HG03521 (cell line): ENCODE results near the gene SLC2A13.
"Not testable (repeated sequence)": the region's sequence is repeated elsewhere in the genome, so short reads cannot be mapped to it uniquely, and the experiment has no call there.

Source experiments
- ATAC-seq: cut with Tn5 transposase; IDR thresholded peaks from one replicate; pipeline ENCODE4 v1.9.1; 2021; ENCODE audit warnings: mild to moderate bottlenecking, moderate library complexity; ENCODE audit not compliant: unreplicated experiment

SLC2A13 gene

GRCh38 chr12:39935839-39936238 lies 170.0 kb downstream of the SLC2A13 start:
- no peak for ATAC-seq

GRCh38 chr12:39935275-39935674 lies 170.6 kb downstream of the SLC2A13 start:
- ATAC-seq: no peak

- ATAC-seq: no peak
Observed at GRCh38 chr12:39931857-39932256, 174.0 kb downstream of the SLC2A13 start.

- no peak for ATAC-seq
Observed at GRCh38 chr12:39931231-39931630, 174.7 kb downstream of the SLC2A13 start.

- ATAC-seq: no peak
Observed at GRCh38 chr12:39930101-39930500, 175.8 kb downstream of the SLC2A13 start.

- no peak for ATAC-seq
Observed at GRCh38 chr12:39928181-39928899, 177.5 kb downstream of the SLC2A13 start.

GRCh38 chr12:39923364-39923763 lies 182.5 kb downstream of the SLC2A13 start:
- ATAC-seq: no peak

- ATAC-seq: not testable (repeated sequence)
Observed at GRCh38 chr12:39922598-39922997, 183.3 kb downstream of the SLC2A13 start.

GRCh38 chr12:39920647-39921046 lies 185.2 kb downstream of the SLC2A13 start:
- no peak for ATAC-seq

GRCh38 chr12:39920222-39920621 lies 185.7 kb downstream of the SLC2A13 start:
- no peak for ATAC-seq

- ATAC-seq: no peak
Observed at GRCh38 chr12:39919790-39920189, 186.1 kb downstream of the SLC2A13 start.

GRCh38 chr12:39915249-39915648 lies 190.6 kb downstream of the SLC2A13 start:
- ATAC-seq: no peak

GRCh38 chr12:39912211-39912980 lies 193.5 kb downstream of the SLC2A13 start:
- no peak for ATAC-seq

GRCh38 chr12:39906237-39906636 lies 199.6 kb downstream of the SLC2A13 start:
- no peak for ATAC-seq

GRCh38 chr12:39905152-39905551 lies 200.7 kb downstream of the SLC2A13 start:
- ATAC-seq: no peak

GRCh38 chr12:39902821-39903220 lies 203.1 kb downstream of the SLC2A13 start:
- ATAC-seq: no peak

- ATAC-seq: no peak
Observed at GRCh38 chr12:39897315-39897714, 208.6 kb downstream of the SLC2A13 start.

GRCh38 chr12:39893388-39893787 lies 212.5 kb downstream of the SLC2A13 start:
- ATAC-seq: not testable (repeated sequence)

GRCh38 chr12:39892146-39892545 lies 213.7 kb downstream of the SLC2A13 start:
- ATAC-seq: no peak

GRCh38 chr12:39887856-39888255 lies 218.0 kb downstream of the SLC2A13 start:
- ATAC-seq: no peak

- no peak for ATAC-seq
Observed at GRCh38 chr12:39886106-39886505, 219.8 kb downstream of the SLC2A13 start.

- ATAC-seq: no peak
Observed at GRCh38 chr12:39884616-39885125, 221.2 kb downstream of the SLC2A13 start.
